NAMALWA (cell line): ENCODE data around the gene LAMA2.

Source experiments
- DNase-seq: peaks from one replicate; pipeline ENCODE4 v3.0.0-alpha.2; 2015; ENCODE audit warnings: low spot score

LAMA2 gene

GRCh38 chr6:129273161-129273560, 390.2 kb downstream of the LAMA2 start:
- DNase-seq, result no peak

DNA sequence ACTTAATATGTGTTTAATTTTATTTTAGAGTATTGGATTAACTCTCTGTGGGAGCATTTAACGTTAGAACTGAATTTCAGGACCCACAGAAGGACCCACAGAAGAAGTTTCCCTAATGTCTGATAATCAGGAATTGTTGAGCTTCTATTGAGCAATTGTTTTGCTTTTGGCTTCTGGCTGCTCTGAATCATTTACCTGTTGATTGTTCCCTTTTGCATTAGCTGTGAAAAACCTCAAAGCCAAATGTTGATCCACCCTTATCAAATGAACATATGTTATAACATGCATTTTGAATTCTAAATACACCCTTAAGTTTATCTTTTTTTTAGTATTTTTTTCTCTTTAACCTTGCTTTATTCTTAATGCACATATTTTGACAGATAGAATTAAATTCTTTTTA, 393.5 kb downstream of the LAMA2 start:
- DNase-seq, result no peak

- no peak for DNase-seq
These were observed 394.0 kb downstream of the LAMA2 start for GRCh38 chr6:129276986-129277385.

DNA sequence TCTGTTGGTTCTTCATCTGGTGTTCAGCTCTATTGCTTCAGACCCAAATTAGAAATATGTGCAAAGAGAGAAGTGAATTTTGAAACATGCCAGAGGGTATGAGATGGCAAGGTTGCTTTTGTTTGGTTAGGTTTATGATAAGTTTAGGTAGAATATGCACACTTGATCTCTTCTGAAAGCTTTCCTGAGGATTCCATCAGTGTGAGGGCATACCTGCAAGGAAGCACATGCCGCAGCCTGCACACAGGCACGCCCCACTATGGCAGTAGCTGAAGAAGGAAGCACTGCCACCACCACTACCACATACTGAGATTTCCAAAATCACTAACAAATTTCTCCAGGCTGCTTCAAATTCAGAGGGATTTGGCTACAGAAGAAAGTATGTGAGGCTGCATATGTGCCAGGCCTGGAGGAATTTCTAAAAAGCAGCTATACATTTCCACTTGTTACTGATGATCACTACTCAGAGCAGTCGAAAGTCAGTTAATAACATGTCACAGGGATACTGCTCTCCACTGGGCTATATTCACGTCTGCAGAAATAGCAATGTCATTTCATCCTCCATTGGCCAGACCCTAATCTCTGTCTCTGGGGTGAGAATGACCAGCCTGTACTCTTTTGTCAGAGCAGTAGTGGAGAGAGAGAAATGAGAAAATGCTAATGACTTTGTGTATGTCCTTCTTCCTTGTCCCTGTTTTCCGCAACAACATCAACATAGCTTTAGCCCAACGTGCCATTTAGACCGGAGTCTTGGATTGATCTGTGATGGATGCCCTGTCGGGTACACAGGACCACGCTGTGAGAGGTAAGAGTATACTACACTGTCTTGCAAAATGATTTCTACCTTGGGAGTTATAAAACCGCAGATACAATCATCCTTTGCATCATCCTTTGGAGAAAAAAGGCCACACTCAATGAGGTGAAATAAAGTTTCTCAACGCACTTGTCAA, 396.7 kb downstream of the LAMA2 start:
- no peak for DNase-seq

GRCh38 chr6:129280293-129280644, 397.3 kb downstream of the LAMA2 start:
- no peak for DNase-seq

GRCh38 chr6:129280749-129281148, 397.8 kb downstream of the LAMA2 start:
- DNase-seq, result no peak

DNA sequence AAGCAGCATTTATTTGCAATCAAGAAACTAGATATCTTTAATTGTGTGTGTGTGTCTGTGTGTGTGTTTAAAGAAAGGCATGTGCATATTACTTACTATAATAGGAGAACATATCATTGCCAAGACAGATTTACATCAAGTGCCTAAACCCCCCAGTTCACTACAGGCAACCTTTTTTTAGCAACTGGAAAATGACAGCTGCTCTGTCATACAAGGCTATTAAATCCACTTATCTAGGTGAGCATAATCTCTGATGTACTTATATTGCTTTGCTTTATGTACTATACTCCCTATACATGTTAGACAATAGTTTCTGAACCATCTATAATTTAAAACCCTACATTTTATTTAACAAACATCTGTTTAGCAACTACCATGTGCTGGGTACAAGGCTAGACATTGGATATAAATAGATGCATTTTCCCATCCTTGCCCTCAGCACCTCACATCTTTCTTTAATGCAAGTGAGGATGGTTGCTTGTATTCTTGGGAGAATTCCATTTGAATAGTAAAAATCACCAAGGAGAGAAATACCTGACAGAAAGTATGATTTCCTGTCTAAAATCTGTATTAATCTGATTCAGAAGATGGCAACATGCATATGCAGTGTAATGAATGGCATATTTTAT, 398.3 kb downstream of the LAMA2 start:
- DNase-seq, result no peak

DNA sequence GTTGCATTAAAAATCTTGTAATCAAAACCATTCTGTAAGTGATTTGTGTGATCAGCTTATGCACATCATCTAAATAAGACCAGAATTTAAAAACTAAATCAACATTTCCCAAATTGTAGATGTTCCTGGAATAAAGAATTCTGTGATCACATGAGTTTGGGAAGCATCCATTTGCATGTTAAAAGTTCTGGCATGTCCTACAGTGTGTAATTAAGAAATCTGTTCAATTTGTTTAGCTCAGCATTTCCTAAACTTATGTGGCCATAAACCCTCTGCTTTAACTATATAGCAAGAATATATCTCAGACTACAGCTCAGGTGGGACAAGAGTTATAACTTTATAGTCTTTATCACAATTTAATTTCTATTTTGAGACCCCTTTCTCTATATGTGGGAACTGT, 399.1 kb downstream of the LAMA2 start:
- DNase-seq, result no peak

DNA sequence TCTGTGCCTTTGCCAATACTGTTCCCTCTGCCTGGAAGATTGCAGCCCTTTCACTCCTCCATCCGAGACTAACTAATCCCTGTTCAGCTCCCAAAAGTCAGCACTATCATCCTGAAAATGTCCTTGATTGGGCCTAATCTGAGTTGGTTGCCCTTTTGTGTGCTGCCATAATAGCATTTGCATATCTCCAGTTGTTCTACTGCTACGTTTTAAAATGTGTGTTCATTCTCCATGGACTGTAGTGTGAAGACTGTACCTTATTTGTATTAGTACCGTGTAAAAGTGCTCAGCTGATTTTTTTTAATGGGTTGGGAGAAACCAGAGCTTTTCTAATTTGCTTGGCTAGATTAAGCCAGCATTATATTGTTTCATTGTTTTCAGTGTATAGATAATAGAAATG, 401.3 kb downstream of the LAMA2 start:
- no peak for DNase-seq

GRCh38 chr6:129287231-129288177, 404.6 kb downstream of the LAMA2 start:
- no peak for DNase-seq

DNA sequence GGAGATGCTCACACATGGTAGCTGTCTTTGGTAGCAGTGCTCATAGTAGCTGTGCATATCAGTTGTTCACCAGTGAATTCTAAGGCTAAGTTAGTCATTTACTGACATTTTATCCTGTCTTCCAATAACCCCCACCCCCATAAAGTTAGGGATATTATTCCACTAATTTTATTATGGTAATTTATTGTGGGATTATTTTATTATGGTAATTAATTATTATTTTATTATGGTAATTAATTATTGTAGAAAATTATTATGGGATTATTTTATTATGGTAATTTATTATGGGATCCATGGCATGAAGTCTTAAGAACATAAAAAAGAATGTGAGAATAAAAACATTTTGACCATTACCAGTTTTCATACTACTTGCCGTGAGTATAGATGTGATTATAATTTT, 406.5 kb downstream of the LAMA2 start:
- DNase-seq, result no peak

GRCh38 chr6:129292836-129293235, 409.9 kb downstream of the LAMA2 start:
- no peak for DNase-seq

DNA sequence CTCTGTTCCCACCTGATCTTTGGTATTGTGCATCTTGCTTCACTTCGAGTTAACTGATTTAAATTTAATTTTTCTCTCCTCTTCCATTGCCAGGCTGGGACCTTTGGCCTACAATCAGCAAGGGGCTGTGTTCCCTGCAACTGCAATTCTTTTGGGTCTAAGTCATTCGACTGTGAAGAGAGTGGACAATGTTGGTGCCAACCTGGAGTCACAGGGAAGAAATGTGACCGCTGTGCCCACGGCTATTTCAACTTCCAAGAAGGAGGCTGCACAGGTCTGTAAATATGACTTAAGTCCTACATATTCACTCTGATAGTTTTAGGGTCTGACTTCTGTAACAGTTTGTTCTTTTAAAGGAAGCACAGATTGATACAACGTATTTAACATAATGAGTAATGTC, 414.7 kb downstream of the LAMA2 start:
- no peak for DNase-seq

GRCh38 chr6:129302671-129303070, 419.7 kb downstream of the LAMA2 start:
- no peak for DNase-seq

DNA sequence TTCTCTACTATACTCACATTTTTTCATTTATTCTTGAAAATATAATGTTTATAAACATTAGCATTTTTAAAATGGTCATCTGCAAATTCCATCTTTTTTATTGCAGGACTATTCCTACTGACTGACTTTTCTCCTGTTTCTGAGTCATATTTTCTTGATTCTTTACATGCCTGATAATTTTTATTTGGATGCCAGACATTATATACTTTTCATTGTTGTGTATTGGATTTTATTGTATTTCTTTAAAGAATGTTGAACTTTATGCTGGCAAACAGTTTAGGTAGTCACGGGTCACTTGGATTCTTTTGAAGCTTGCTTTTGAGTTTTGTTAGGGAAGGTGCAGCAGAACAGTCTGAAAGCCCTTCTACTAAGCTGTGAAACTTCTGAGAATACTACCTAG, 423.9 kb downstream of the LAMA2 start:
- DNase-seq, result no peak

DNA sequence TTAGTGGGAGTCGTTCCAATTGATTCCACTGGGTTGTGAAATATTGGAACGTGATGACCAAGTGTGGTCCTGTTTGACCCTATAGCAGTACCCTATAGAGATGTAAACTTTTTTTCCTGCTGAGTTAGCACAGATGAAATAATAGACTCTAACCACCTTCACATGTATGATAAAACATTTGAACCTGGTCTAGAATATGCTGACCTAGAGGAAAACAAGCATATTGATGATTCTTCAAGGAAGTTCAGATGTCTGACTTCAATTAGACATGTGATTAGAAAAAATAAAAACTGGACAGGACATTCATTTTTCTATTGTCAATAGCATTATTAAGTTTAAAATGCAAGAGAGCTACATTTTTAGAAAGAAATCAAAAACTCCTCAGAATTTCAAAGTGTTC, 424.9 kb downstream of the LAMA2 start:
- no peak for DNase-seq

- DNase-seq, result no peak
These were observed 426.2 kb downstream of the LAMA2 start for GRCh38 chr6:129309154-129309553.

GRCh38 chr6:129312880-129313279, 429.9 kb downstream of the LAMA2 start:
- no peak for DNase-seq

DNA sequence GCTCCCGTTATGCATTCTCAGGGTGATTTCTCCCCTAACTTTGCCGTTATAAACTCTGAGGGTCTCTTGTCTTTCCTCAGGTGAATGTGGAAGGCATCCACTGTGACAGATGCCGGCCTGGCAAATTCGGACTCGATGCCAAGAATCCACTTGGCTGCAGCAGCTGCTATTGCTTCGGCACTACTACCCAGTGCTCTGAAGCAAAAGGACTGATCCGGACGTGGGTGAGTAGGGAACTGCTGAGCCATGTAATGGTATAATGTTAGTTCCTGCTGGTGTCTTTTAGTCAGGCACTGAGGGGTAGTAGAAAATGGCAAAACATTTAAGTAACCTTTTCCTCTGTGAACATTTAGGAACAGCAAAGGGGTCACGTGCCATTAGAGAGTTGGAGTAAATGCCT, 431.6 kb downstream of the LAMA2 start:
- no peak for DNase-seq

GRCh38 chr6:129317931-129318820, 435.2 kb downstream of the LAMA2 start:
- no peak for DNase-seq

DNA sequence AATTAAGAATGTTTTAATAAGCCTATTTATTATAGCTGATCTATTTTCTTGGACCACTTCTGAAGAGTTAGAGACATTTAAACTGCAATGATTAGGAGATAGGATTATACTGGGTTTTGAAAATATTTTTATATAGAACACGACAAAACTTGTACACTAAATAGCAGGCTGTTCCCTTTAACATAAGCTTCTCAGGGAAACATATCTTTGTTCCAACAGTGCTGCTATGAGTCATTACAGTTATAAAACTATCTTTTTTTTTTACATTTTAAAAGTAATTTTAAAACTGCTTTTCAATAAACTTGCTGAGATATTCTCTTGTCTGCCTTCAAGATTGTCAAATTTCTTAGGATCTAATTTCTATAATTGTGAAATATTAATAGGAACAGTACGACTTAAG, 438.0 kb downstream of the LAMA2 start:
- no peak for DNase-seq

GRCh38 chr6:129321303-129321702, 438.4 kb downstream of the LAMA2 start:
- no peak for DNase-seq
